GM18861 (cell line): ENCODE results near the gene IL15.
A peak's percentile ranks its signal among the peaks of the same experiment; 100 is the strongest.
"Not testable (repeated sequence)": the region's sequence is repeated elsewhere in the genome, so short reads cannot be mapped to it uniquely, and the experiment has no call there.

Source experiments
- ATAC-seq: cut with Tn5 transposase; IDR thresholded peaks from one replicate; pipeline ENCODE4 v1.9.1; 2021; ENCODE audit not compliant: unreplicated experiment

The IL15 gene

DNA sequence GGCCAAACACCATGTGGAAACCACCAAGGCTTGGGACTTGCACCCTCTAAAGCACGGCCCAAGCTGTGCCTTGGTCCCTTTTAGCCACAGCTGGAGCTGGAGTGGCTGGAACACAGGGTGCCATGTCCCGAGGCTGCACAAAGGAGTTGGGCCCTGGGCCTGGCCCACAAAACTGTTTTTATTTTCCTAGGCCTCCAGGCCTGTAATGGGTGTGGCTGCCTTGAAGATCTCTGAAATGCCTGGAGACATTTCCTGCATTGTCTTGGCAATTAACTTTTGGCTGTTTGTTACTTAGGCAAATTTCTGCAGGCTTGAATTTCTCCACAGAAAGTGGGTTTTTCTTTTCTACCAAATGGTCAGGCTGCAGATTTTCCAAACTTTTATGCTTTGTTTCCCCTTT, 55.7 kb downstream of the IL15 start:
- no peak for ATAC-seq

- no peak for ATAC-seq
Observed at GRCh38 chr4:141697116-141697515, 60.7 kb downstream of the IL15 start.

DNA sequence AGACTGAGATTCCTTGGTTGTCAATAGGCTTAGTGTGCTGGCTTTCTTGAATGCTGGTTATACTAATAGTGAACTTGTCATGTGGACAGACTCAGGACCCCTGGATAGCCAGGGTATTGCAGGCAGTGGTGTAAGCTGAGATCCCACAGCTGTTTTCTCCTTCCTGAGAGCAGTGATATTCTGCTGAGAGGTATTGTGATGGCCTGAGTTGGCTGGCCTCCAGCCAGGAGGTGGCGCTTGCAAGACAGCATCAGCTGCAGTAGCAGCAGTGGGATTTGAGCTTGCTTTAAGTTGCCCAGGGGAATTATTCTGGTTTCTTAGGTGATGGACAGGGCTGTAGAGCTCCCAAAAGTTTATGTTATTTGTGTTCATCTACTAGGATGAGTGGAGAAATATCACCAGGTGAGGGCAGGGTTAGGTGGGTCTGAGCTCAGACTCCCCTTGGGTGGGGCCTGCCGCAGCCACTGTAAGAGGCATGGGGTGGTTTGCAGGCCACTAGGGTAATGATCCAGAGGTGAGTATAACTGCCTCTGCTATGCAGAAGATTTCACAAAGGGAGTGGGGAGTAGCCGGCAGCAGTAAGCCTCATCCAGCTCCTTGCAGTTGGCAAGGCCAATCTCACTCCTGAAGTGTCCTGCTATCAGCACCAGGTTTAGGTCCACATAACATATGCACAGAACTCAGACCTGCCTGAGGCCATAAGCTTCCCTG, 66.2 kb downstream of the IL15 start:
- ATAC-seq: no peak

DNA sequence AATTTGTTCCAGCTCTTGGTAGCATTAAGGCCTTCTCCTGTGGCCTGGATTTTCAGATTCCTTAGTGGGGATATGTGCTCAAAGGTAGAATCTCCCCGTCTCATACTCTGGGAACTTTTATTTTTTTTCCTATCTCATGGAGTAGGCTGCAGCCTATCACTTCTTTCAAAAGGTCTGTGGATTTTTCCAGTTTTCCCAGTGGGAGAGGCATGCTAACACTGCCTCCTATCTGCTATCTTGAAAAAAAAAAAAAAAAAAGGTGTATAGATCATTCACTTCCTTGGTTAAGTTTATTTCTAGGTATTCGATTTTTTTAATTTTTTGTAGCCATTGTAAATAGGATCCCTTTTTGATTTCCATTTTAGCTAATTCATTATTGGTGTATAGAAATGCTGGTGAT, 67.1 kb downstream of the IL15 start:
- ATAC-seq: no peak

DNA sequence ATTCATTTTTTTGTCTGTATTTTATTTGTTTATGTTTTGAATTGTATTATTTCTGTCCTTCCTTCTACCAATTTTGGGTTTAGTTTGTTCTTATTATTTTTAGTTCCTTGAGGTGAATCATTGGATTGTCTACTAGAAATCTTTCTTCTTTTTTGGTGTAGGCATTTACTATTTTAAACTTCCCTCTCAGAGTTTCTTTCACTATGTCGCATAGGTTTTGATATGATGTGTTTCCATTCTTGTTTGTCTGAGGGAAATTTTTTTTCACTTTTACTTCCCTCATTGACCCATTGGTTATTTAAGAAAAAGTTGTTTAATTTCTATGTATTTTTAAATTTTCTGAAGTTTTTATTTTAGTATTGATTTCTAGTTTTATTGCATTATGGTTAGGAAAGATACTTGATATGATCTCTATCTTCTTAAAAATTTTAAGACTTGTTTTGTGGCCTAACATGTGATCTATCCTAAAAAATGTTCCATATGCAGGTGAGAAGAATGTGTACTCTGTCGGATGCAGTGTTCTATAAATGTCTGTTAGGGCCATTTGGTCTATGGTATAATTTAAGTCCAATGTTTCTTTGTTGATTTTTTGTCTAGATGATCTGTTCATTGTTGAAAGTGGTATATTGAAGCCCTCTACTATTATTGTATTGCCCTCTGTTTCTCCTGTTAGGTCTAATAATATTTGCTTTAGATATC, 68.8 kb downstream of the IL15 start:
- peak; percentile 75 for ATAC-seq

DNA sequence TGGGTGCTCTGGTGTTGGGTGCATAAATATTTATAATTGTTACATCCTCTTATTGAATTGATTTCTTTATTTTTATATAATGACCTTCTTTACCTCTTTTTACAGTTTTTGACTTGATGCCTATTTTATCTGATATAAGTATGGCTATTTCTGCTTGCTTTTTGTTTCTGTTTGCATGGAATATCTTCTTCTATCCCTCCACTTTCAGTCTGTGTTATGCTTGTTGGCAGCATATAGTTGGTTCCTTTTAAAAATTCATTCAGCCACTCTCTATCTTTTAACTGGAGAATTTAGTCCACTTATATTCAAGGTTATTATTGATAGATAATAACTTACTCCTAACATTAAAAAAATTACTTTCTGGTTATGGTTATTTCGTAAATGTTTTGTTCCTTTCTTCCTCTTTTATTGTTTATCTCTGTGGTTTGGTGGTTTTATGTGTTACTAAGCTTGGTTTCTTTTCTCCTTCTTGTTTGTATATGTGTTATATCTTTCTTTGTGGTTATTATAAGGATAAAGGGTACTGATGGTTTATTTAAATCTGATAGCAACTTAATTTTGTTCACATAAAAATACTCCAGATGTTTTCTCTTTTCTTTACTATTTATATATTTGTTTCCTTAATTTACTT, 69.5 kb downstream of the IL15 start:
- peak; percentile 58 for ATAC-seq

DNA sequence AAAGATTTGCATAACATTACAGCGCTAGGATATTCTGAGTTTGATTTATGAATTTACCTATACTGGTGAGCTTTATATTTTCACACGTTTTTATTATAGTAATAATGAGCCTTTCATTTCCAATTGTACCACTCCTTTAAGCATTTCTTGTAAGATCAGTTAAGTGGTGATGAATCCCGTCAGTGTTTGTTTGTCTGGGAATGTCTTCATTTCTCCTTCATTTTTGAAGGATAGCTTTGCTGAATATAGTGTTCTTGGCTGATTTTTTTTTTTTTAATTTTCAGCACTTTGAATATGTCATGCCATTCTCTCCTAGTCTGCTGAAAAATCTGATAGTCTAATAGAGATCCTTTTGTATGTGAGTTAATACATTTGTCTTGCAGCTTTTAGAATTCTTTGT, 70.1 kb downstream of the IL15 start:
- peak; percentile 9 for ATAC-seq

DNA sequence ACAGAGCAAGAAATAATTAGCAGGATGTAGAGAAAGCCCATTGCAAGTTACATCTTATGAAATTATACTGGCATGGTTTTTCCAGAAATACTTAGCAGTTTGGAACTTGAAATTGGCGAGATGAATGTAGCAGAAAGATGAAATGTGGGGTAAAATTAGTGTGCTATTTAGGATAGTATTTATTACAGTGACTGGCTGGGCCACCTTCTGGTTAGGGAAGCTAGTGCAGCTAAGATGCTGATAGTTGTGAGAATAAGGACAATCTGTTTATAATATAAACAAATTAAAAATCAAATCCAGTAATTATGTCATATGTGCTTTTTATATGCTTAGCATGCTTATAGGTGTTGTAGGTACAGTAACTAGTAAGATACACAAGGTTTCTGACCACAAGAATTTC, 74.8 kb downstream of the IL15 start:
- peak; percentile 60 for ATAC-seq

GRCh38 chr4:141713185-141713584, 76.8 kb downstream of the IL15 start:
- no peak for ATAC-seq

- ATAC-seq: no peak
Observed at GRCh38 chr4:141713771-141714445, 77.5 kb downstream of the IL15 start.

GRCh38 chr4:141719585-141719984, 83.2 kb downstream of the IL15 start:
- no peak for ATAC-seq

DNA sequence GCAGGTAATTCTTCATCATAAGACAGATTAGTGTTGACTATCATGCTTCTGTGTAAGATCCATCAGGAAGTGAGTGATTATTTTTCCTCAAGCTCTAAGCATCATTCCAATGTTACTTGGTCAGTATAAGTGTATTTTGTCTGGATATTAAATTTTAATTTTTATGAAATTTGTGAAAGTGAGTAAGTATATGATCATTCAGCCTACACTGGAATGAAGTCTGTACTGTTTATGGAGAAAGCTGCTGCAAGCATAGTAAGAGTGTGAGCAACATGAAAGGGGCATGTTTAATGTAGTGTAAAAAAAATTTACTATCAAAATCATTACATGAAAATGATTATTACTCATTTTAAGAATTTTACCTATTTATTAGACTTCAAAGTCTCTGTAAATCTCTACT, 84.8 kb downstream of the IL15 start:
- ATAC-seq: no peak

- ATAC-seq: no peak
Observed at GRCh38 chr4:141724646-141725045, 88.3 kb downstream of the IL15 start.

GRCh38 chr4:141727420-141727819, 91.0 kb downstream of the IL15 start:
- no peak for ATAC-seq

DNA sequence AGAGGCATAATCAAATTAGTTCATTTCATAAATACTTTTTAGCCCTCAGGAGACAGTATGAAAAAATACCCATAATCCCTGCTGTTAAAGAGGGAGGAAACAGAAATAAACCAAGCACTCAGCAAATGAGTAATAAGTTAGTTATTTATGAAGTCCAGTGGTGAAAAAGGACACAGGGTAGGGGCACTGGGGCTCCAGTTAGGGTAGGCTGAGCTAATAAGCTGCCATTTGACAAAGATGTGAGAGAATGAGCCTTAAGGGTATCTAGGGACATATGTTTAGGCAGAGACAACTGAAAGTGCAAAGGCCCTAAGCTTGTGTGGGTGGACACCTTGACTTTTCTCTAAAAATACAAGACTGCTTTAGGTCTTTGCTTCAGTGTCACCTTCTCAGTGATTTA, 94.4 kb downstream of the IL15 start:
- peak; percentile 81 for ATAC-seq

DNA sequence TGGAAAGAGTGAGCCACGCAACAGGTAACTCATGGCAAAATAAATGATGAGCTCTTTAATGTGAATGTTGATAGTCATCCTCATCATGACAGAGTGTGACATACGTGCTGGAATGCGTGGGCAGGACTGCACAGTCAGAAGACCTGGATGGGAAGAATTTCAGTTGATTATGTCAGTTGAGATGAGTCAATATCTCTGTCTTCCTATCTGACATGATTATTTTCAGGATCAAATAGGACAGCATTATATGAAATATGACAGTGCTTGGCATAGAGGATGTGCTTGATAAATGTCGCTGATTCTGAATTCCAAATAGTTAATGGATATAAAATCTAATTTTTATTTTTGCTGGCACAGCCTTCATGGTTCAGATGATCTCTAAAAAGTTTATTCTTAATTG, 95.1 kb downstream of the IL15 start:
- ATAC-seq: no peak

DNA sequence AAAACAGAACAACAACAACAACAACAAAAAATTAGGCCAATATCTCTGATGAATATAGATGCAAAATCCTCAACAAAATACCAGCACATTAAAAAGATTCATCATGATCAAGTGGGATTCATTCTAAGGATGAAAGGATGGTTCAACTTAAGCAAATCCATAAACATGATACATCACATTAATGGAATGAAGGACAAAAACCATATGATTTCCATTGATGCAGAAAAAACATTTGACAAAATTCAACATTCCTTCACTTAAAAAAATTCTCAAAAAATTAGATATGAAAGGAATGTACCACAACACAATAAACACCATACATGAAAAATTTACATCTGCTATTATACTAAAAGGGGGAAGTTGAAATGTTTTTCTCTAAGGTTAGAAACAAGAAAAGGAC, 103.3 kb downstream of the IL15 start:
- ATAC-seq: no peak

DNA sequence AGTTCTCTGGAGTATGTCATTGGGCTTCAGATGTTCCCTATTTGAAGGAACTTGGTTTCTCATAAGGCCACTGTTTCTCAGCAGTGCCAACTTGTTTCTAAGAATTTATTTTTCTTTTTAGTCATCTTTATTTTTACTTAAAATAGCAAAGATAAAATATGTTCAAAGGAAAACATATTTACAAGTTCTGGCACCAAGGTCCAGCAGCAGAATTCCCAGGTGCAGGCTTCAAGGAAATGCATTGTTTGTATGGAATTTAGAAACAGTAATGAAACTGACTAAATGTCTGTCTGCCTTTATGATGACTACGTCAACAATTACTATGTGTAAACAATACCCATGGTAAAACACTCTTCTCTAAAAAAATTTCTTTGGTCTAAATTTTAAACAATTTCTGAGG, 109.6 kb downstream of the IL15 start:
- ATAC-seq: no peak

GRCh38 chr4:141751806-141752205, 115.4 kb downstream of the IL15 start:
- not testable (repeated sequence) for ATAC-seq

DNA sequence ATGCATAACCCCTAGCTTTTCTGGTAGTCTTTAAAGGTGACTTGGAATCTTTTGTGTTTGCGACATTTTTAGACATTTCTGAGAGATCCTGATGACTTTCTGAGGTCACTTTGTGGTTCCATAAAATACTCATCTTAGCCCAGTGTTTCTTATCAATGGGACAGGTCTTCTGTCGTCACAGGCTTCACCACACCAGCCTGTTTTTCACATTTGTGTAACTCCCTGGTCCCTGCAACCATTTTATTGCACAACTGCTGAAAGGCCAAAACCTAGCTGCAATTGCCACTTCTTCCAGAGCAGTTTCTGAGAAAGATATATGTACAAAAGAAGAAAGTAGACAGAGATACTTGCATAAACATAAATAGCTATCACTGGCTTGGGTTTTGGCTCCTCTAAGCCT, 120.9 kb downstream of the IL15 start:
- ATAC-seq: no peak

DNA sequence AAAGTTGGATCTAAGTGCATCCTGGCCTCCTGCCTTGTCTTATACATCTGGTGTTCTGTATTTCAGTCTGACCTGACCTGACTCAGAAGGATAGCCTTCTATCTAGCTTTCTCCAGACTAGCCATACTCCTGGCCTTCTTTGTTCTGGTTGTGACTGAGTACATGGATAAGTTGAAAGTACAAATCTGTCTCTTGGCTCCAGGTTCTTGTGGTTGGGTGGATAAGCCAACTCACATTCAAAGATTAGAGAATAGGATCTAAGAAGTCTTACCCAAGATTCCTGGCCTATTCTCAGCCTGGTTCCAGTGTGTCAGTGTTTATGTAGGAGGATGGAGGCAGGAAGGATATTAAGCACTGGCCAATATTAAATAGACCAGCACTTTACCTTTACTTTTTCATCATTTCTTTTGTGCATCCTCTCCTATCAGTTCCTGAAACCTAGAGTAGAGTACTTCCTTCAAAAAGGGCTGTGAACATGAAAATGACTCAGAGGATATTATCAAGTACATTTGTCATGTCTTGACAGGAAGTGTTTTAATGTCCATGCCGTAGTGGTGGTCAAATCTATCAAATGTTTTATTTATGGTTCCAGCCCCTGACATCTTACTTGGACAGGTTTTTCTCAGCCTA, 123.5 kb downstream of the IL15 start:
- ATAC-seq: no peak
